T-helper 22 cell (primary cell): ENCODE measurements around the gene STK16.
A peak's percentile ranks its signal among the peaks of the same experiment; 100 is the strongest.
"Not testable (repeated sequence)": the region's sequence is repeated elsewhere in the genome, so short reads cannot be mapped to it uniquely, and the experiment has no call there.

ENCODE experiments used
- DNase-seq: peaks from one replicate; pipeline ENCODE4 v3.0.0-alpha.2; 2020; ENCODE audit warnings: low read depth

STK16 gene

GRCh38 chr2:219244789-219245147, 511 bp upstream of the STK16 start:
- no peak for DNase-seq

- no peak for DNase-seq
Observed at GRCh38 chr2:219245899-219246230, 586 bp downstream of the STK16 start.

DNA sequence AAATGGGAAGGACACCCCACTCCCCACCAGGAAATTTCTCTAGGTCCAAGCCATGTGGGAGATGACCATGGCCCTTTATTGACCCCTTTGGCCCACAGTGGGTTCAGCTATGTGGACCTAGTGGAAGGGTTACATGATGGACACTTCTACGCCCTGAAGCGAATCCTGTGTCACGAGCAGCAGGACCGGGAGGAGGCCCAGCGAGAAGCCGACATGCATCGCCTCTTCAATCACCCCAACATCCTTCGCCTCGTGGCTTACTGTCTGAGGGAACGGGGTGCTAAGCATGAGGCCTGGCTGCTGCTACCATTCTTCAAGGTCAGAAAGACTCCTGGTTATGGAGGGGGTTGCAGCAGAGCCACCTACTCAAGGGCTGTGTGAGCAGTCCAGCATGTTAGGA, 1.3 kb downstream of the STK16 start:
- no peak for DNase-seq

GRCh38 chr2:219247678-219248642, 2.7 kb downstream of the STK16 start:
- peak; percentile 73 for DNase-seq

- no peak for DNase-seq
Observed at GRCh38 chr2:219248845-219249202, 3.5 kb downstream of the STK16 start.

DNA sequence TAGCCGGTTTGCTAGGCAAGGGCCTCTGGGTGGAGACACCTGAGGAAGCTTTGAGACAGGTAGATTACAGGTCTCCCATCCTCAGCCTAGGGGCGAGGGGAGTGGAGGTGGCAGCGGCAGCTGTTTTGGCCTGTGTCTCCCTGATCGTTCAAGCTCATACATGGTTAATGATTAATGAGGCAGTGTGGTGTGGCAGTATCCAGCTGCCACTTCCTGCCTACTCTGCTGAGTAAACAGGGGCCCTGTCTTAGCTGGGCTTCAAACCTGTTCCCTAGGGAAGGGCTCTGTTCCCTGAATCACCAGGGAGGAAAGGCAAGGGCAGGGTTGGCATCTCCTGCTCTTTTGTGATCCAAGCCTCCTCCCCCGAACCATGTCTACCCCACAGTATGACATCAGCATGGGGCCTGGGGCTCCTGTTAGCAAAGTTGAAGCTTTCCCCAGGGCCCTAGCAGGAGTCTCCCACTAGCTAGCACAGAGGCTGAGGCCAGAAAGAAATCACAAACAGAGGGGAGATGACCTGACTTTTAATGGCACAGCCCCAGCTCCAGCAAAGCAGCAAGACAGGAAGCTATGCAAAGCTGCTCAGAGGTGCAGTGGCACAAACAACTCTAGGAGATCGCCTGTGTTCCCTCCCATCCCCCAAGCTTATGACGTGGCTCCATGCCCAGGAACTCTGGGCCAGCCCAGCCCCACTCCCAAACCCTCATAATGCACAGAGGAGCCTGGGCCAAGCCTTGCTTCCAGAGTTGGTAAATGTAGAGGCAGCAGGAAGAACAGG, 4.1 kb downstream of the STK16 start:
- peak; percentile 61 for DNase-seq

DNA sequence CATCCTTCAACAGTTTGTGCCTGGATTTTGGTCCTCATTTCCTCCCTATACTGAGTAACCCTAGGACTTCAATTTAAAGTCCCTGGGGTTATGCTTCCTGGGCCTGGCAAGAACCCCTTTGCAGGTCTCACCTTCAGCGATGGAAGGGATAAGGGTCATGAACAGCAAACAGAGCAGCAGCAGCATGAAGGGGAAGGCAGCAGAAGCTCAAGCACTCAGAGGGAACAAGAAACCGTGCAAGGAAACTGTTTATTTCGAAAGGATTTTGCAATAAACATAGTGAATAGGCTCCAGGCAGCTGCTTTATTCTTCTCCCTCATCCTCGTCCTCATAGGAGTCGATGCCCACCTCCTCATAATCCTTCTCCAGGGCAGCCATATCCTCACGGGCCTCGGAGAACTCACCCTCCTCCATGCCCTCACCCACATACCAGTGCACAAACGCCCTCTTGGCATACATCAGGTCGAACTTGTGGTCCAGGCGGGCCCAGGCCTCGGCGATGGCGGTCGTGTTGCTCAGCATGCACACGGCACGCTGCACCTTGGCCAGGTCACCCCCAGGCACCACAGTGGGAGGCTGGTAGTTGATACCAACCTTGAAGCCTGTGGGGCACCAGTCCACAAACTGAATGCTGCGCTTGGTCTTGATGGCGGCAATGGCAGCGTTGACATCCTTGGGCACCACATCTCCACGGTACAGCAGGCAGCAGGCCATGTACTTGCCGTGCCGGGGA, 4.9 kb downstream of the STK16 start:
- DNase-seq, result no peak

- no peak for DNase-seq
Observed at GRCh38 chr2:219251656-219252055, 6.4 kb downstream of the STK16 start.

DNA sequence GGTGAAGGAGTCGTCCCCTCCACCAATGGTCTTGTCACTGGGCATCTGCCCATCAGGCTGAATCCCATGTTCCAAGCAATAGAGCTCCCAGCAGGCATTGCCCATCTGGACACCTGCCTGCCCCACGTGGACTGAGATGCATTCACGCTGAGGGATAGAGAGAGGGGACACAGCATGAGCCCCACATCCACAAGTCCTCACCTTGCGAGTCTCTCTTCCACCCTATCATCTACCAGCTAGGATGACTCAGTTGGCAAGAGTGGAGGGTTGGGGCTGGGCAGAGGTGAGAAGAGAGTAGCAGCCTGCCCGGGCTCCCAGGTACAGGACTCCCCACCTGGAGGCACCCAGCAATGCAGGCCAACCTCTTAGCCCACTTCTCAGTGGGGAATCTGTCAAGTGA, 6.8 kb downstream of the STK16 start:
- no peak for DNase-seq

DNA sequence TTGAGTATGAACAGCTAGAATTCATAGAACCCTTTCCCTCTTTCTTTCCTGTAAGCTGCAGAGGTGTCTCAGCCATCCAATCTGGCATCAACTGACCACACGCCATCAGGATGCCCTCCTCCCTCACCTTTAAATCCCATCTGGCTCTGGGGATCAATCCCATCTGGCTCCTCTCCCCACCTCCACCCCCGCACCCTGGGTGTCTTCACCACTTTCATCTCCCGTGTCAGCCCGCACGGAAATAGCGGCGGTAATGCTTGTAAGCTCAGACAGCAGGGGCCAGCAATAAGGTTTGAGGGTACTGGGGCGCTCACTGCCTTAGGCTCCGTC, 7.3 kb downstream of the STK16 start:
- no peak for DNase-seq

DNA sequence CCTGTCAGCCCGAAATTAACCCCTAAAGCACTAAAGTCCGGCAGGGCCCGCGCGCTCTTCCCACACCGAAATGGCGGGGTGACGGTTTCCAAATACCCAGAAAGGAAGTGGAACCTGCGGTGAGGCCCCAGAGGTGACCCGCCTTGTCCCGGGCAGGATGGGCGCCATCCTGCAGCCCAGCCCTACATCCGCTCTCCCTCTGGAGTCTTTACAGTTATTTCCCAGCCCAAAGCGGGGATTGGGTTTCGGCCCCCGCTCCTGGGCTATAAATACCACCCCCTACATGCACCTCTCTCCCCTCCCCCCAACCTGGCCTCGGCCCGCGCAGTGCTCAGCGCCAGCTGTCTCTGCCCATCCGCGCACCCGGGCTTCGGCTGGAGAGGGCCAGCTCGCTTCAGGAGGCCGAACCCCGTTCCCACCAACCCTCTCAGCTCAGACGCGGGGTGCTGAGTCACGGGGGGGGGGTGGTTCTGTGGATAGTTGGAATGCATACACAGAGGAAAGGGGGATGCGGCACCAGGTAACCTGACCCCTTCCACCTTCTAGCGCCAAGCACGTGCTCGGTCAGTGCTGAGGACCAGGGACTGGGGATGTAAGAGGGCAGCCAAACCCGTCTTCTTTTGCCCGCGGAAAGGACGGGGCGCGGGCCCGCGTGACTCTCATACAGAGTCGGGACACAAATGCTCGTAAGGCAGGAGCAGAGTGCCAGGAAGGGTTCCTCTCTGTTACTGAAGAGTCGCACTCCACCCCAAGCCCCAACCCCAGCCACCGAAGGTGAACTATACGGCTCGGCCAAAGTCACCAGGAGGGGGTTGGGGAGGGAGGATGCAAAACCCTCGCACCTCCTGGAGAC, 7.8 kb downstream of the STK16 start, which contains the start of gene TUBA4B:
TSS of gene TUBA4B (plus strand) at position 344 of the 853 bp plus-strand sequence. CDS start at position 509, 165 bp downstream.
- no peak for DNase-seq

DNA sequence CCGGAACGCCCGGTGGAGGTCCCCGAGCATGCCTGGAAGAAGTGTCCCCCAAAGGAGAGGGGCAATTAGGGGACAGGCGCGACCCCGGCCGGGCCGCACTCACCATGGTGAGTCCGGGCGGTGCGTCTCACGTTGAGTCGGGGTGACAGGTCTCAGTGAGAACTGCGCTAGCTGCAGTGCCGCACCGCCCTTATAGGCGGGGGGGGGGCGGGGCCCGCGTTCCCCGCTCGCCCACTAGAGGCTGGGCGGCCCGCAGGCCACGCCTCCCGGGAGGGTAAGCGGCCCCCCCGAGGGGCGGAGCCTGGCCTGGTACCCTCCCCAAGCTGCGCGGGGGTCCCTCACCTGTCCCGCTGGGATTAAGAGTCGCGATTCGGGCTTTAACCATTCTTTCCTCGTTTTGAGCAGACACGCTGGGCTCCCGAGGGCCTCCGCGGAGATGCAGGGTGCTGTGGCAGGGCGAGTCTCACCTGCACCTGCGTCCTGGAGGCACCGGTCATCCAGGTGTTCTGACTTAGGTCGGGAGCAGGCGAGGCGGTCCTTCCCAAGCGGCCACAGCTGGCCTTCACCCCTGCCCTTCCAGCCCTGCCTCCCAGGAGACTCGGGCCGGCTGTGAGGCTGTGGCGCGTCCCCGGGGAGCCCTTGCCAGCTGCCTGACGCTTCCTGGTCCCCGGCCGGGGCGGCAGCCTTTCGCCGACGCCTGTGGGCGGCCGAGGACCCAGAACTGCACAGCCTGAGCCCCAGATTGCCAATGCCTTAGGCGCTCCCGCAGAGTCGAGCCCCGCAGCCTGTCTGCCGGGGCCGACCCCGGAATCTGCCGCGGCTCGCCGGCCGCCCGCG, 8.7 kb downstream of the STK16 start, which contains the start of gene TUBA4A:
TSS of gene TUBA4A (minus strand) at position 166 of the 837 bp plus-strand sequence. CDS start at position 106, 60 bp downstream.
- peak; percentile 85 for DNase-seq

DNA sequence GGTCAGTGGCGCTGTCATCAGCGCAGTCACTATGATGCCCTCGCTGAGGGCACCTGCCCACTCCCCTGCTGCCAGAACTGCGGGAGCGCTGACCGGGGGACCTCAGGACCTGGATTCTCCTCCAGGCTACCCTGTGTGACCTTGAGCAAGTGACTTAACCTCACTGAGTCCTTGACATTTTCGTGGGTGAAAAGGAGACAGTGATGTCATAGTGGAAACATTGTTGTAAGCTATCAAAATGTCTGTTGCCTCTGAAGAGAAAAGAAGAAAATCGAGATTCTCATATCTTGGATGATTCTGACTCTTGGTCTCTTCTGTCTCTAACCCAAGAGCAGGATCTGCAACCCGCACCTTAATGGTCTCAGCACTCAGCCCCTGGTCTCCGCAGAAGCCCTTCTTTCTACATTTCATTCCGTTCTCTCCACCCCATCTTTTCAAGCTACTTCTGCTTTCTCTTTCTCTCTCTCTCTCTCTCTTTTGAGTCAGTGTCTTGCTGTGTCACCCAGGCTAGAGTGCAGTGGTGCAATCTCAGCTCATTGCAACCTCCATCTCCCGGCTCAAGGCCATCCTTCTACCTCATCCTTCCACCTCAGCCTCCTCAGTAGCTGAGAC, 9.4 kb downstream of the STK16 start:
- no peak for DNase-seq

- DNase-seq, result not testable (repeated sequence)
Observed at GRCh38 chr2:219258942-219259341, 13.7 kb downstream of the STK16 start.

- DNase-seq, result no peak
Observed at GRCh38 chr2:219261024-219261855, 16.0 kb downstream of the STK16 start.

DNA sequence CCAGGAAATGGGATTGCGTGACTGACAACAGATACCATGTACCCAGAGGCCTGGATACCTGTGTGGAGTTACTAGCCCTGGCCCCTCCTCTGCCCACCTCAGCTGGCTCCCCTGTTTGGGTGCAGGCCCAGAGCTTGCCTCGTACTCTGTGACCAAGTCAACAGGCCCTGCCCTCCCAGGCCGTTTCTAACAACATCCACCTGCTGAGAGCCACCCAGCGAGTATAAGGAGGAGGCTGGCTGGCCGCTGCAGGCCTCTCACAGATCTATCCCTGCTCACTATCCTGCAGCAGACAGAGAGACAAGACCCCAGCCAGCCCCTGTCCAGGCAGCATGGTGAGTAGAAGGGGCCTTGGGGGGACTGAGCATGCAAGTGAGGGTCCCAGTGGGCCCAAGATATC, 21.0 kb downstream of the STK16 start:
- DNase-seq, result no peak

GRCh38 chr2:219266886-219267285, 21.6 kb downstream of the STK16 start:
- DNase-seq, result no peak

- no peak for DNase-seq
Observed at GRCh38 chr2:219268294-219268693, 23.0 kb downstream of the STK16 start.

- no peak for DNase-seq
Observed at GRCh38 chr2:219269362-219270054, 24.2 kb downstream of the STK16 start.
